GM18505 (cell line): ENCODE measurements around the gene AOPEP.

Experiments used
- ATAC-seq: cut with Tn5 transposase; IDR thresholded peaks from one replicate; pipeline ENCODE4 v1.9.1; 2021; ENCODE audit not compliant: unreplicated experiment
- POLR2A ChIP-seq: IDR thresholded peaks from 4 replicates; pipeline ENCODE4 v1.6.1; 2011; ENCODE audit warnings: borderline replicate concordance; ENCODE audit not compliant: insufficient read depth, insufficient read length; ENCODE audit errors: extremely low read depth

AOPEP gene

DNA sequence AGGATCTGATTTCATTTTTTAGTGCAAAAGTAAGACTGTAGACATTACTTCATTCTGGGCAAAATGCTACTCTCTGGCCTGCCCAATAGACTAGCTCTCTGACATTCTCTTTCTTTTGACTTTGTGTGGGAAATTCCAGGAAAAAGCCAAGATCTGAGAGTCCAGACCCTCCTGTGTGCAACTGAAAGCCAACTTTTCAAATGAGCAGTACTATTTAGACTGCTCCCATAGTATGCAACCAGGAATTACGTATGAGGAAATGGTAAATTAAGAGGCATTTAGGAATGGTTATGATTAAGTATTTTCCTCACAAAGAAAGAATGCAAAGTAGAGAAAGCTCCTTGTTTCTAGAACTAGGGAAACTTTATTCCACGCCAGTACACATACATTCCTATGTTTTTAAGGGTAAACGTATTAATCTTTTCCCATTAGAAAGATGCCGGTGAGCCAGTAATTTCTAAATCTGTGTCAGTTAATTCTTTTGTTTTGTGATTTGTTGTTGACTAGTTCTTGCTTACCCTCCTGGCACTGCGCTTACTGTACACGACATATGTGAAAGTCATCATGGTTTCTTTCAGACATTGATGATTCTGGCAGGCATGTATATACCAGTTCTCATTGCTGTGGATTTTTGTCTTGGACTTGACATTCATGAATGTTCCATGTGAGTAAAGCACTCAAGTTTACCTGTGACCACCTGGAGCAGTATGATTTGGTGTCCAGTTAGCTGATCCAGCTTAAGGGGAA lies 56.0 kb downstream of the AOPEP start:
- TF ChIP-seq POLR2A, result no peak

DNA sequence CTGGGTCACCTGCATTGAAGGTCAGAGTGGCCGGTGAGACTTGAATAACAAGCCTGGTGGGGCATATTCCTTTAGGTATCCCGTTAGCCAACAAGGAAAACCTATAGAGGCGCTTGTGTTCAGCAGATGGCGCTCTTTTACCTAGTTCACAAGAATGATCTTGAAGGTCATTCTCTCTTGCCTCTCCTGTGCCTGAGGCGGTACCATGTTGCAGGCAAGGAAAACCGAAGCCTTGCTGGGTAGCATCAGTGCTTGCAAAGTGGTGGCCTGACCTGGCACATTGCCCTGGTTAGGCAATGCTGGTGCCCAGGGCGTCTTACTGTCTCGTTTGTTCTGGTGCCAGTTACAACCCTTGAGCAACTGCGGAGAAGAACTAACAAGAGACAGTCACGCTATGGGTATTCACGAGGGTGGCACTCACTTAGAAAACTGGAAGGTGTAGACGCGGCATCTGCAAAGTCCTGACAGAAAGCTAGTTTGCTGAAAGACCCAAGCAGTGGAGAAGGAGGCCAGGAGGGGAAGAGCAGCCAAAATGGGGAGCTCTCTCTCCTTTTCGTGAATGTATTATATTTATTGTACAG lies 56.7 kb downstream of the AOPEP start:
- no peak for ATAC-seq
- TF ChIP-seq POLR2A, result no peak

More for the DNA sequence above, 56.0 kb downstream of the AOPEP start:
- no peak for ATAC-seq

DNA sequence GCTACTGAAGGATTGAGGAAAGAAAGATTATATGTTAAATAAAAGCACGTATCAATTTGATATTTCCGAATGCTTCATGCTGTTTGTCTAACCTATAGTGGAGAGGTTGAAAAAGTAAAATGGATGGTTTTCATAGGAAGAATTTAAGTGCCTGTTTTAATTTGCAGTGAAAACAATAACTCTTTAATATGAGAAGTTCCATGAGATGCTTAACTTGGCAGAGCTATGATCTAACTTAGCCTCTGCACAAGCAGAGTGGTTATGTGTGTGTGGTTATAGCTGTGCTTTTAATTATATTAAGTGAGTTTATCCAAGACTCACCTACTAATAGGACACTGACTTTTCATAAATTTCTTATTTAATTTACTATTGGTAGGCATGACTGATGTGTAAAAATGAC lies 57.4 kb downstream of the AOPEP start:
- no peak for ATAC-seq
- TF ChIP-seq POLR2A, result no peak

DNA sequence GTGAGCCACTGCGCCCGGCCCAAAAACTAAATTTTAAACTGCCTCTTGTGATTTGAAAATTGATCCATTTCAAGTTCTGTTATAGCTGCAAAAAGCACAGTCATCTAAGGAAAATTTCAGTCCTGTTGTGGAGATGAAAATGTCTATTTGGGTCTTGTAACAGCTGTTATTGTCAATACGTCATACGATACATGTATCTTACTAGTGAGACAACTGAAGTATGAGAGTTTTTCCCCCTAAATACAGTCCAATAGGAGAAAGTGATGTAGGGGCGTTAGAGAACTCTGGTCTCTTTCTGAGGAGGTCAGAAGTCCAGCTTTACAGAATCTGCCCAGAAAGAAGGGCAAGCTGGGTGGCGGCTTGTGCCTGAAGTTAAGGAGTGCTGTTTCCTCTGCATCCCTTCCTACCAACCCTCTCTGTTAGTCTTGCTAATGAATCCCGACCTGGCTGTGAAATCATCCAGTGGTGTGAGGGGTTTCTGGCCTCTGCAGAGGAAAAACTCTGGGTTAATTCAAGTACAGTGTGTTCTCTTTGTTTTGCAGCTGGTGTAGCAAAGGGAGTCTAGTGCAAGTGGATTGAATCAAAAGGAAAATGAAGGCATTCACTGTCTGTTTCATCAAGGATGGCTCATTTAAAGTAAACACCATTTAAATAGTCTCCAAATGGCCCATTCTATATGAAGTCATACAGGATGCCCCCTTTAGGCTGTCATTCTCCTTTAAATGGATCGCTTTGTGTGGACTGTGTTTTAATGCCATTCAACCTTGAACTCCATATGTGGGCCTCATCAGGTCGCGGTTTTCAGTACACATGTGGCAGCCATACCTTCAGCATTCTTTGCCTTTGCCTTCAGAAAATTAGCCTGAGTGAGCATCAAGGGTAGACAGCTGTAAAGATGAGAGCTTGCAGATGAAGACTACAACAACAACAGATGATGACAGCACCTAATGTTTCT lies 59.0 kb downstream of the AOPEP start:
- TF ChIP-seq POLR2A, result no peak
- ATAC-seq, result no peak

DNA sequence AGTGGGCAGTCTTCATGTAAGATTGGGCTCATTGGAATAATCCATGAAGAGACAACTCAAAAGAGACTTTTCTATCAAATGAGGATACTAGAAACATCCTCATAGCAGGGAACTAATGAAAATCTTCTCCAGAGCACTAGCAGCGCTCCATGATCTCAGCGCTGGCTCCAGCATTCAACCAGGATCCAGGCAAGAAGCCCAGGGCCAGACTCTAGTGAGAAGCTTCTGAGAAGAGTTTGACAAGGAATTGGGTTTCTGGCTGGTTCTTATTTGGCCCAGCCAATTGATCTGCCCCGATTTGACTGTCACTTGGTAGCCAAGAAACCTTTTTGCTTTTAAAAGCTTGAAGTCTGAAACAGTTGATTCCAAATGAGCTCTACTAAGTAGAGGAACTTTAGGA lies 60.1 kb downstream of the AOPEP start:
- TF ChIP-seq POLR2A, result no peak
- ATAC-seq, result no peak

DNA sequence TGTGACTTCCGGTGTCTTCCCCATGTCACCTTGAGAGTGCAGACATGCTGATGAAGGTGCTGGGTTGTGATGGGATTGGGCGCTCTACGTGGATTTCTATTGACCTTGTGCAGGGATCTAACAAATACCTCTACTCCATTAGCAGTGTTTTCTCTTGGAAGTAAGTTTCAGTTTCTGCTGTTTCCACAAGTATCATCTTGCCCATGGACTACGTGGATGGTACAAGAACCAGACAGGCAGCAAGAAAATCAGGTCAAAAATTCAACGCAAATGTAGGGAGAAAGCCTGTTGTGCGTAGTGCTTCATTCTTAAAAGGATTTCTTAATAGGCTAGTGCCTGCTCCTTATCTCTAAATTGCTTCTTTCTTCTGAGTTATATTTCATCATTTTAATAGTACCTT lies 60.8 kb downstream of the AOPEP start:
- no peak for ATAC-seq
- no peak for TF ChIP-seq POLR2A

DNA sequence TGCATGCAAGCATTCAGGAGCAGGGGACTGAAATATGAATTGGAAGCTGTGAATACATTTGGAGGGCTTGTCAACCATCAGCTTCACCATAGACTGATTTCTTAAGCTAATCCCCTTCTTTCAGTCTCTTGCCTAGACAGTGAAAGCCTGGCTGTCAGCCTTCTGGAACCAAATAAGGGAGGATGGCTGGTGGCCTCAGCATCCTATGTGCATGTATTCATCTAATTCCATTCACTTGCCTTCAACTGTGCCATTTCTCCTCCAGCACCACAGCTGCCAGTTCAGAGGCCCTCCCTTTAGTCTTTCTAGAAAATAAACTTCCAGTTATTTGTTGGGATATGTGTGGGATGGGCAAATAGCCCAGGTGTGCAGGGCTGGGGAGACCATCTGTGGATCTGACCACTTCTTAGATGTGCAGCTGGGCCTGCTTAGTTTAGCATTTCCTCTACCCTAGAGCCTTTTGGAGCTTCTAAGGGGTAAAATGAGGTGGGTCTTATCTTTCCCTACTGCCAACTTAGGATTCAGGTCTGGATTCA lies 62.1 kb downstream of the AOPEP start:
- no peak for TF ChIP-seq POLR2A
- ATAC-seq, result no peak

DNA sequence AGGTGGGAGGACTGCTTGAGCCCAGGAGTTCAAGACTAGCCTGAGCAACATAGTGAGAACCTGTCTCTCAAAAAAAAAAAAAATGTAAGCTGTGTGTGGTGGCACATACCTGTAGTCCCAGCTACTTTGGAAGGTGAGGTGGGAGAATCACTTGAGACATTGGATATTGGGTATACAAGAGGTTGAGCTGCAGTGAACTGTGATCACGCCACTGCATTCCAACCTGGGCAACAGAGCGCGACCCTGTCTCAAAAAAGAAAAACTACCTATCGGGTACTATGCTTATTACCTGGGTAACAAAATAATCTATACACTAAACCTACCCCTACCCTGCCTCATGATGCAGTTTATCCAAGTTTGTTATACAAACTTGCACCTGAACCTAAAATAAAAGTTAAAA lies 64.9 kb downstream of the AOPEP start:
- no peak for TF ChIP-seq POLR2A
- no peak for ATAC-seq

DNA sequence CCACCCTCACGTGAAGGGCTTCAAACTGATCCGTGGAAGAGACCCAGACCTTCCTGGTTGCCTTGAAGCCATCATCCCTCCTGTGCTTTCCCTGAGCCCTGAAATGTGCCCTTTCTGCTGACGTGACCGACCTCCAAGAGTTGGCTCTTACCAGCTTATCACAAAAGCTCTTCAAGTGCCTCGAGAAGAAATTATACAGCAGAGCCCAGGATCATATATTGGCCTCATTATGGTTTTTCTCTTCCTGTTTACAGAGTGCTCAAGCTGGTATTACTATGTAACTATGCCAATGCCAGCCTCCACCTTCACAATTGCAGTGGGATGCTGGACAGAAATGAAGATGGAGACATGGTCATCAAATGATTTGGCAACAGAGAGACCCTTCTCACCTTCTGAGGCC lies 66.0 kb downstream of the AOPEP start:
- no peak for ATAC-seq
- TF ChIP-seq POLR2A, result no peak

DNA sequence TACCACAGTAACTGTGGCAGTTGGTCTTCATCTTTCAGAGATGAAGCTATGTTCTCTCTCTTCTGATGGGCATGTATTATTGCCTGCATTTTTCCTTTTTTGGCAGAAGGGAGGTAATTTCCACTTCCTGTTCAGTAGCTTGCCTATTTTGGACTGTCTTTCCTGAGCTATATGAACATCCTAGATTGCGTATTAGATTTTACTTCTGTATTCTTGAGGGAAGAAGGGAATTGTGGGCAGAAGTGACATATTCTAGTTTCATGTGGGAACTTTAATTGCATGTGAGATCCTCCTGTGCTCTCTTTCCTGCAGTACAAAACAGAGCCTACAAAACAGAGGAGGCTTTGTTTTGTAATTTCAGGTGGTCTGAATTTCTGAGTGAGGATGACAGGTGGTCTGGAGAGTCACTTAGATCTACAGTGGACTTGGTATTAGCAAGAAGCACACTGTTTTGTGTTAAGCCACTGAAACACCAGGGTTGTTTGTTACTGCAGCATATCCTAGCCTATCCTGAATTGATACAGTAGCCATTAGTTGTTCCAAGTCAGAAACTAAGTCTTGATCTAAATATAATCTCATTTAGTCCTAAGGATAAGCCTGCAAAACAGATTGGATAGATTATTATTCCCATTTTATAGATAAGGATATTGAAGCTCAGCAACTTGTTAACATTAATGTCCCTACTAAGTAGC lies 68.1 kb downstream of the AOPEP start:
- ATAC-seq, result no peak
- no peak for TF ChIP-seq POLR2A

DNA sequence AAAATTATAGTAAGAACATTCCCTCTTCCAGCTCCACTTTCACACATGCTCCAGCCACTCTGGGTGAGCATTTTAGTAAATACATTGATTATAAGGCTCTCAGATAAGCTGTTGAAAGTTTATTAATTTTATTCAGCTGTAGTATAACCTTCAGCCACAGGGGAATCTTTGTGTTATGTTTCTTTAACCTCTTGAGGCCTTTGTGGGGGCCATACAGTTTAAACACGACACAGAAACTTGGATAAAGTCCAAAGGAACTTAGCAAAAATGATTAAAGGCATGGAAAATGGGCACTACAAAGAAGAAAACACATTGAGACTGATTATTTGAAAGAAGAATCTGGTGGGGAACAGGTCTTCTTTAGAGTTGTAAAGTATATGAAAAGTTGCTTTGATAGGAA lies 70.2 kb downstream of the AOPEP start:
- no peak for TF ChIP-seq POLR2A
- ATAC-seq, result no peak

DNA sequence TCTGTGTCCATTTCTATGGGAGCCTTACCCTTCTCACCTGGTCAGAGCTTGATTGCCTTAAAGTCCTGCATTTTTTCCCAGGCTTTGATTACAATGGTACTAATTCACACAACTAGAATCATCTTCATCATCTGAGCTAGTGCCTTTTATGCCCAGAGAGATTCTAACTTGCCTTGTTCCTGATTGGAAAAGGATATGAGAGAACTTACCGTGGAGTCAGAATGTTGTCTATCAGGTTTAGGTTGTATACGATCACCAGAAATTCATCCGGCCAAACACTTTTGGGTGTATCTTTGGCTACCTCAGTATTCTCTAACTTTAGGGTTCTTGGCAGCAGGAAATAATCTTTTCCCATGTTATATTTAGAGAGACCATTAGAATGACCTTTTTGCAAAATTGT lies 71.7 kb downstream of the AOPEP start:
- no peak for ATAC-seq
- no peak for TF ChIP-seq POLR2A

DNA sequence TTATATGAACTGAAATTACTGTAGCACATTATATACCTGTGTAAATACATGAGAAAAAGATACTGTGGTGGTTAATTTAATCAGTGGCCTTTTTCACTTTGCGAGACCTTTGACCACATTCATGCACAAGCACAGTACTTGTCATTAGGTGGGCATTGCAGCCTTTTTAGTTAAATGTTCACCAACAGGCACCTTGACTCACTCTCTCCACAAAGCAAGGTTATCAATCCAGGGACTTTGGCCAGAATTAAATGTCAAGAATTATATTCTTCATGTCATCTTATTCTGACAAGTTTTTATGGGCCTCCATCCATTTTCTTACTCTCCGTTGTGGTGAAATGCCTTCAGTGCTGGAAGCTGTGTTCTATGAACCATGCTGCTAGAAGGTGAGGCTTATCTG lies 72.2 kb downstream of the AOPEP start:
- no peak for ATAC-seq
- no peak for TF ChIP-seq POLR2A
